ENCODE measurements around the gene DSG3. TPM values are rescaled to one million over a fixed set of nuclear protein-coding genes. Genes with fewer than 3 reads are reported as not detected.

Gene DSG3
- total RNA-seq, 1 donor from 2014 or later: 775 TPM

Other genes with a start within 250 kb of the DSG3 start
- 33.7 TPM for gene DSG1, start 129.6 kb upstream of the DSG3 start, total RNA-seq
- not detected for gene DSG4, start 71.0 kb upstream of the DSG3 start, total RNA-seq
- 22.4 TPM for gene DSG2, start 50.4 kb downstream of the DSG3 start, total RNA-seq
- gene TTR, start 144.1 kb downstream of the DSG3 start, total RNA-seq: 0.20 TPM
- gene B4GALT6, start 236.8 kb downstream of the DSG3 start, total RNA-seq: 2.9 TPM